ENCODE results near the gene RBFOX1. TPM values are rescaled to one million over a fixed set of nuclear protein-coding genes. Genes with fewer than 3 reads are reported as not detected.

Gene RBFOX1
- total RNA-seq, 4 donors from 2014 or later, result 0.08 to 0.32 TPM; not detected in 2

DNA sequence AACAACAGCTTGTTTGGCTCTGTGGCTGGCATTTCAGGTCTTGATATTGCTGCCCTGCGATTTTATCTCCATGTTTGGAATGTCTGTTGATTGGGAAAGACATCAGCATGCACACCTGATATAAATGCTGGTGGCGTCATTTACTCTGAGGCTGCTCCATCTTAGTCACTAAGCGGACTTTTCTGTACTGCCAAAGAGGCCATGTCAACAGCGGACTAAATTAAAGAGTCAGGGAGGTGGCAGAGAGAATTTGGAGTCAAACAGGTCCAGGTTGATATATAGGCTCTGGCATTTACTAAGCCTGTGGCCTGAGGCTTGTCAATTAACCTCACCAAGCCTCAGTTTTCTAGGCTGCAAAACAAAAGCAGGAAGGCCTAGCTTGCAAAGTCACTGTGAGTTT is 6.2 kb downstream of the RBFOX1 start:
- DNase-seq (ENCODE audit: low spot score in 2 of 2), result no peak

DNA sequence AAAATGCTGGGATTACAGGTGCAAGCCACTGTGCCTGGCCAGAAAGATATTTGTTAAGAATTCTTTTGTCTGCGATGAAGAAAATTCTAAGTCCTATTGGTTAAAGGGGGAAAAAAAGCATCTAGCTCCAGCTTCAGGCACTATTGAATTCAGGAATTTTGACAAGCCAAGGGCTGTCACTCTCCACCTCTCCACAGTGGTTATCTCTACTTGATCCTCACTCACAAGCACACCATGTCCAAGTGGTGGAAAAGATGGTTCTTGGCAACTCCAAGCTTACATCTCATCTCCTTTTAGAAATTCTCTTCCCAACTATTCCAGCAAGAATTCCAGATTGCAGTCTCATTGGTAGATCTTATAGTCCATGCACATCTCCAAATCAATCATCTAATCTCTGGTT is 7.1 kb downstream of the RBFOX1 start:
- no peaks in the 10 kb centered on the region for H3K36me3 ChIP-seq
- TF ChIP-seq POLR2A (IDR thresholded peaks at IDR 0.05), result no peak
- TF ChIP-seq, protein P1, sequence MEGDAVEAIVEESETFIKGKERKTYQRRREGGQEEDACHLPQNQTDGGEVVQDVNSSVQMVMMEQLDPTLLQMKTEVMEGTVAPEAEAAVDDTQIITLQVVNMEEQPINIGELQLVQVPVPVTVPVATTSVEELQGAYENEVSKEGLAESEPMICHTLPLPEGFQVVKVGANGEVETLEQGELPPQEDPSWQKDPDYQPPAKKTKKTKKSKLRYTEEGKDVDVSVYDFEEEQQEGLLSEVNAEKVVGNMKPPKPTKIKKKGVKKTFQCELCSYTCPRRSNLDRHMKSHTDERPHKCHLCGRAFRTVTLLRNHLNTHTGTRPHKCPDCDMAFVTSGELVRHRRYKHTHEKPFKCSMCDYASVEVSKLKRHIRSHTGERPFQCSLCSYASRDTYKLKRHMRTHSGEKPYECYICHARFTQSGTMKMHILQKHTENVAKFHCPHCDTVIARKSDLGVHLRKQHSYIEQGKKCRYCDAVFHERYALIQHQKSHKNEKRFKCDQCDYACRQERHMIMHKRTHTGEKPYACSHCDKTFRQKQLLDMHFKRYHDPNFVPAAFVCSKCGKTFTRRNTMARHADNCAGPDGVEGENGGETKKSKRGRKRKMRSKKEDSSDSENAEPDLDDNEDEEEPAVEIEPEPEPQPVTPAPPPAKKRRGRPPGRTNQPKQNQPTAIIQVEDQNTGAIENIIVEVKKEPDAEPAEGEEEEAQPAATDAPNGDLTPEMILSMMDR (IDR thresholded peaks at IDR 0.05), result no peak
- DNase-seq (ENCODE audit: low spot score in 2 of 2), result no peak
- H3K27ac ChIP-seq, result no peak overlapping the region
- H3K4me3 ChIP-seq, result no peak overlapping the region
- H3K4me1 ChIP-seq, result peaks cover 2% of the 10 kb centered on the region
- H3K27me3 ChIP-seq, result no peaks in the 10 kb centered on the region
- no peaks in the 10 kb centered on the region for H3K9me3 ChIP-seq
- 92% methylated on average over 1 of the region's 1 CpG for WGBS

More for the DNA sequence above, 6.2 kb downstream of the RBFOX1 start:
- H3K27me3 ChIP-seq, result no peaks in the 10 kb centered on the region
- TF ChIP-seq POLR2AphosphoS5 (IDR thresholded peaks at IDR 0.05), result no peak
- TF ChIP-seq, protein P1 (IDR thresholded peaks at IDR 0.05), result no peak
- no peak for TF ChIP-seq POLR2A (IDR thresholded peaks at IDR 0.05)
- TF ChIP-seq EP300 (IDR thresholded peaks at IDR 0.05), result no peak
- no peak overlapping the region for H3K4me3 ChIP-seq
- H3K9me3 ChIP-seq, result no peaks in the 10 kb centered on the region
- no peak overlapping the region for H3K27ac ChIP-seq
- 47% methylated on average over 4 of the region's 4 CpGs for WGBS
- H3K4me1 ChIP-seq, result peaks cover 2% of the 10 kb centered on the region
- no peaks in the 10 kb centered on the region for H3K36me3 ChIP-seq

- DNase-seq (ENCODE audit: low spot score in 2 of 2), result no peak
- Histone ChIP-seq H3K36me3 (no peaks in the 10 kb centered on the region), H3K27ac (no peak overlapping the region), H3K4me1 (peaks cover 2% of the 10 kb centered on the region), H3K27me3 (no peaks in the 10 kb centered on the region), H3K9me3 (no peaks in the 10 kb centered on the region), H3K4me3 (no peak overlapping the region)
- 42% methylated on average over 5 of the region's 5 CpGs for WGBS
- TF ChIP-seq POLR2A (IDR thresholded peaks at IDR 0.05) (no peak), POLR2AphosphoS5 (IDR thresholded peaks at IDR 0.05) (no peak)
These were observed 8.3 kb downstream of the RBFOX1 start for GRCh38 chr16:7340938-7341337.

DNA sequence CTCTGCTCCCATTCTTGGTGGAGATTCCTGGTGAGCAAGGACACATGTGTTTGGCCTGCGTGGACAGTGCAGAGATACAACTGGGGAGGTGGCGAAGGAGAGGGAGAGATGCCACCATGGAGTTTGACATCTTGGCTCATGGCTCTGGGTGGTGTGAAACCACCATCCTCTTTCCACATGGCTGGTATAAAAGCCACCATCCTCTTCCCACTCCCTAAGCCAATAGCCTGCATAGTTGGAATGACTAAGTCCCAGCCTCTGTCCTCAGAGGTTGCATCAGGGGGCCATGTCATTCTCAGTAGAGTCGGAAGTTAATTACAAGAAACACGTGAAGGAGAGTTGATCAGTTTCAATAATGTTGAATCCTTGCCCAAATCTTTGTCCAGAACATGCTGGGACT is 10.0 kb downstream of the RBFOX1 start:
- no peak for DNase-seq (ENCODE audit: low spot score in 2 of 2)
- 79% methylated on average over 4 of the region's 4 CpGs for WGBS
- TF ChIP-seq, protein P1 (IDR thresholded peaks at IDR 0.05), result no peak
- TF ChIP-seq POLR2AphosphoS5 (IDR thresholded peaks at IDR 0.05) (no peak), EP300 (IDR thresholded peaks at IDR 0.05) (no peak), POLR2A (IDR thresholded peaks at IDR 0.05) (no peak)
- Histone ChIP-seq H3K4me1 (peaks cover 2% of the 10 kb centered on the region), H3K27ac (no peak overlapping the region), H3K4me3 (no peak overlapping the region), H3K9me3 (no peaks in the 10 kb centered on the region), H3K36me3 (no peaks in the 10 kb centered on the region), H3K27me3 (no peaks in the 10 kb centered on the region)

DNA sequence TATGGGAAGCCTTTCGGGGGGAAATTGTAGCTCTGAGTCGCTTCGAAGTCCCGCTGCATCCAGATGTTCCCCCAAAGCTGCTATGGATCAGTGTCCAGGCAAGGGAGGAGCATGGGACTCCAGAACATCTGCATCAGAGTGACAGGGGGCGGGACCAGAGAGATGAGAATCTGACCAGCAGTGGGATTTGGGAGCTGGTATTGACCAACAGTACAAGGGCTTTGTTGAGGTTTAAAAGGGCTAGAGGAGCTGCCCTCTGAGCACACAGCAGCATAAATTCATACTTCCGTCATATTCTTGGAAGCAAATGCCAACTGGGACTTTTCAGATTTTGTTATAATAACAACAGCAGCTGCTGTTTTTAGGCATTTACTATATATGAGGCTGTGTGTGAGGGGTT is 10.6 kb downstream of the RBFOX1 start:
- Histone ChIP-seq H3K27me3 (no peaks in the 10 kb centered on the region), H3K4me3 (no peak overlapping the region), H3K36me3 (no peaks in the 10 kb centered on the region), H3K9me3 (no peaks in the 10 kb centered on the region), H3K27ac (no peak overlapping the region), H3K4me1 (peaks cover 2% of the 10 kb centered on the region)
- WGBS, result 96% methylated on average over 5 of the region's 6 CpGs
- TF ChIP-seq POLR2AphosphoS5 (IDR thresholded peaks at IDR 0.05) (no peak), POLR2A (IDR thresholded peaks at IDR 0.05) (no peak), EP300 (IDR thresholded peaks at IDR 0.05) (no peak)
- TF ChIP-seq, protein P1 (IDR thresholded peaks at IDR 0.05), result no peak
- DNase-seq (ENCODE audit: low spot score in 2 of 2), result no peak
